ENCODE measurements around the gene CARHSP1.

- TF ChIP-seq EZH2 (IDR thresholded peaks at IDR 0.05; ENCODE audit: insufficient read depth, poor library complexity, severe bottlenecking) (no peak), EZH2phosphoT487 (IDR thresholded peaks at IDR 0.05; ENCODE audit: insufficient read depth, low read depth) (no peak)
These were observed 9.7 kb upstream of the CARHSP1 start for GRCh38 chr16:8878523-8878911.
